ENCODE data around the gene POLR2E. TPM values are rescaled to one million over a fixed set of nuclear protein-coding genes. Genes with fewer than 3 reads are reported as not detected.
"Not testable (repeated sequence)": the region's sequence is repeated elsewhere in the genome, so short reads cannot be mapped to it uniquely, and the experiment has no call there.

Gene POLR2E
- total RNA-seq, 1 donor from 2014 or later = 143 TPM

DNA sequence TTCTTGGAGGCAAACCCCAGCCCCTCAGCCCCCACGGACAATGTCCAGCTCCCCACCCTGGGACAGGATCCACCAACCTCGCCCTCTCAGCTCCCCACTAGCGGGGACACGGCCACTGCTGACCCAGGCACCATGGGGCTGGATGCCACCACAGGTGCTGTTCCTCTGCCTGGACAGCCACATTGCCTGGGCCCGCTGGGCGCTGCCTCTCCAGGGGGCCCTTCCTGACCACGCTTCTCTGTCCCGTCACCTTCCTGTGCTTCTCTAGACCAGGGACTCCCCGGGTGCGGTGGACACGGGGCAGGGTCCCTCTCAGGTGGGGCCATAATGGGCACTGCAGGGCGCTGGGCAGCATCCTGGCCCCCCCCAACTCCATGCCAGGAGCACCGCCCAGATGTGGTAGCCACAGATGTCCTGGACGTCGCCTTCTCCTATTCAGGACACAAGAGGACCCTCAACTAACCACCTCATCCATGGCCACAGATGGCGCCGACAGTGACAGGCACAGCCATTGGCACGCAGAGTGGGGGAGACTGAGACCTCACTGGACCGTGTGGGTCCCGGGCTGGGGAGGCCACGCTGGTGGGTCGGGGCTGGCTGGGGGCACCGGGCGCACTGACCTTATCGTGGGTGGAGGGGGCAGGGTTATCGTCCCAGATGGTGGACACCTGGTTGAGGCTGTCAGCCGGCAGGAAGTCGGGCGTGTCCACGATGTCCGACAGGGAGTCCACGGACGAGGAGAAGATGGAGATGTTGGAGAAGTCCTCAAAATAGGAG lies 32.0 kb upstream of the POLR2E start:
- DNase-seq (ENCODE audit: low spot score) (no peak), ATAC-seq (no peak)

DNA sequence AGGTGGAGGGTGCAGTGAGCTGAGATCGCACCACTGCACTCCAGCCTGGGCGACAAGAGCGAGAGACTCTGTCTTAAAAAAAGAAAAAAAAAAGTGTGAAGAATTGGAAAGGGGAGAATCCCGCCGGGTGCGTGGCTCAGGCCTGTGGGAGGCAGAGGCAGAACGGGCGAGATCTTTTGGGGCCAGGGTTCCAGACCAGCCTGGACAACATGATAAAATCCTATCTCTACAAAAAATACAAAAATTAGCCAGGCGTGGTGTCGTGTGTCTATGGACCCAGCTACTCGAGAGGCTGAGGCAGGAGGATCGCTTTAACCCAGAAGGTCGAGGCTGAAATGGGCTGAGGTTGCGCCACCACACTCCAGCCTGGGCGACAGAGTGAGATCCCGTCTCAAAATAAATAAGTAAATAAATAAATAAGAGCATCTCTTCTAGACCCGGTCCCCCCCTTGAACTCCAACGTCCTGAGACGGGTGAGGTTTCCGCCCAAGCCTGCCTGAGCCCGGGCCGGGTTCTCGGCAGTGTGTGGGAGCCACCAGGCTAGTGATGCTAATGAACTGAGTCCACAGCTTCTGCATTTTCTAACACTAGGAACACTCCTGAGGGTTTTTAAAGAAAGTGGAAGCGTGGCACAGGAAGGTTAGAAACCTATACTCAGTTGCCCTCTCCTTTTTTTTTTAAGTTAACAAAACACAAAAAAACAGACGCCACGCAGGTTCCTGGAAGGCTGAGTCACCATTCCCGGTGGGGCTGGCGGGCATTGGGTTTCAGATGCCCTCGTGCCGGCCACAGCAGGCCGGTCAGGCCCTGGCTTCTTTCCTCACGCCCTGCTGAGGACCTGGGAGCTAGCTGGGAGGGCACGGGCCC lies 30.7 kb upstream of the POLR2E start:
- DNase-seq (ENCODE audit: low spot score) = no peak

DNA sequence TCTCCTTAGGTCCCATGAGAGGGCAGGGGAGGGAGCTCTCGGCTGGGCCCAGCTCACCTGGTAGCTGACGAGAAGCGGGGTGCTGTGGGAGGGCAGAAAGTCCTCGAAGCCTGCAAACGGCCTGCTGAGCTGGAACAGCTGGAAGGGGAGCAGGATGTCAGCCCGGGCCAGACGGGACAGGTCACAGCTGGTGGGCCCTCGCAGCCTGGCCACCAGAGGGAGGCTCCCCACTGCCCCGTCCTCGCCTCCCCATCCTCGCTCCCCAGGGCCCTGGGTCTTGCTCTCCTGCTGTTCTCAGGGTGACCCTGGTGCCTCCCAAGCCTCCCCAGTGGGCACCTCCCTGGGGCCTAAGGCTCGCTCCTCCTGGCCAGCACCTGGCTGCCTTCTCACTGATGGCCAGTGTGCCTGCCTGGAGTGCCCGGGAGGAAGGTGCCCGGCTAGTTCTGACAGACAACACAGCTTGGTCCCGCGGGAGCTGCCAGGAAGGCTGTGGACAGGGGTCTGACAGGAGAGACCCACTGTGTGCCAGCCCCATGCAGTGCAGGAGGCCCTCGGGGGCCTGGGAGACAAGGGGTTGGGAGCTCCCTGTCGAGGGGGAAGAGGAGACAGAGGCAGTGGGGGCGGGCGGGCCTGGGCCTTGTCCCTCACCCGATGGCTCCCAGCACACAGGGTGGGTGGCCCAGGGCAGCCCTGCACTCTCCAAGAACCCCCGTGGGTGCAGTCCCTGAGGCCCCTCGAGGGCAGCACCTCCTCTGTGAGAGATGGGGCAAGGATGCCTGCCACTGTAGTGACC lies 28.9 kb upstream of the POLR2E start:
- ATAC-seq (no peak), DNase-seq (ENCODE audit: low spot score) (no peak)

More for the DNA sequence above, 30.7 kb upstream of the POLR2E start:
- ATAC-seq = no peak

DNA sequence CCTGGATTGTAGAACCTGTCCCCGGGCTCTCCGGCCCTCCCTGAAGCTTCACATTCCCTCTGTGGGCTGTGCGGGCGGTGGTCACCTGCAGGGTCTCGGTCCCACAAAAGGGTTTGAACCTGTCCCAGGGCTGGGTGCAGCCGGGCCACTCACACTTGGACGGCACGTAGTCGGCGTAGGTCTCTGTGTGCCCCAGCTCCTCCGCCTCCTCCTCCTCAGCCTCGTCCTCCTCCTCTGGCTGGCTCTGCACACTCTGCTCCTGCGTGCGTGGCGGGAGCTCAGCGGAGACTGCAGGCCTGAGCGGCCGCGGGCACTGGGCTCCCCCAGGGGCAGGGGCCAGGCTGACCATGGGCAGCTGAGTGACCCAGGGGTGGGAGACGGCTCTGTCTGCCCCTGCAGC lies 28.2 kb upstream of the POLR2E start:
- DNase-seq (ENCODE audit: low spot score) (no peak), ATAC-seq (no peak)

DNA sequence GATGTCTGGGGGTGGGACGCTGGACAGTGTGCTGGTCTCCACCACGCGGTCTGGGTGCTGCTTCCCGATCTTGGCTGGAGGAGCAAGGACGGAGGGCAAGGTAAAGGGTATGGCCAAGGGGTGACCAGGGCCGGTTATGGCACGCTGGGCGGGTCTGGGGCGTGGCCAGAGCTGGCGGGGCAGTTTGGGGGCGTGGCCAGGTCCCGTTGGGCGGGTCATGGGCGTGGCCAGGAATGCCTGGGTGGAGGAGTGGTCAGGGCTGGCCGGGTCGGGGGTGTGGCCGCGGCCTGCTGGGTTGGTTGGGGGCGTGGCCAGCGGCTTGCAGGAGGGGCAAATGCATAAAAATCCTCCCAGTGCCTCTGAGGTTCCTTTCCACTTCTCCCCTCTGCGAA lies 27.8 kb upstream of the POLR2E start:
- ATAC-seq = peak; percentile 70

DNA sequence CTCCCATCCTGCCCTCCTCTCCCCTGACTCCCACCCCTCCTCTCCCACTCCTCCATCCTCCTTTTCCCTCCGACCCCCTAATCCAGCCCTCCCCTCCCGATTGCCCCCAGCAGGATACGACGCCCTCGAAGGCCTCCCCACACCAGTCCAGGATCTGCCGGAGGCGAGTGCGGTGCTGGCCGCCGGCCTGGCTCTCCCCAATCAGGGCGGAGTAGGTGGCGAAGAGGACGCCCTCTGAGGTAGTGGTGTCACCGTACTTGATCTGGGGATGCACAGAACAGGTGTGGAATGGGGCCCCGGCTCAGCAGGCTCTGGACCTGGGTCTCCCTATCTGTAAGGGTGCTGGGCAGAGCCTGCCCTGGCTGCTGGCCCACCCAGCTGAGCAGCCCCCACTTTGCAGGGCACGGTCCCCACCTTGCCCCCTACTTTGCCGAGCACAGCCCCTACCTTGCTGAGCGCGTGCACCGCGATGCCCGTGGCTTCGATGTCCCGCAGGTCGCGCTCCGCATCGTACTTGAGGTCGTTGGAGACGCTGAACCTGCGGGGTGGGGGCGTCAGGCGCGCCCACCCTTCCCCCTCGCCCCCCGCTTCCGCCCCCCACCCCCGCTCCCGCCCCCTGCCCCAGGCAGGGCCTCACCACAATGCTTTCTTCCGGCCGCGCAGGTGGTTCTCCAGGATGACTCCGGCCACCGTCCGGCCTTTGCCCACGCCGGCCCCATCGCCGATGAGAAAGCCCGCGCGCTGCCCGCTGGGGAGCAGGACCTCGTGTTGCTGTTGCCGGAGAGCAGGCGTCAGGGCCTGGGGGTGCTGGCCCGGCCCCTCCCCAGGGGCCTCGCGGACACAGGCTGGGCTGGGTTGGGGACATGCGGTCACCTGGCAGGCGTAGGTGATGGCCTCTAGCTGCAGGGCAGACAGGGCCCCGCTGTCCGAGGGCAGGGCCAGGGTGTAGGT lies 27.1 kb upstream of the POLR2E start:
- no peak for ATAC-seq
- DNase-seq (ENCODE audit: low spot score) = no peak

More for the DNA sequence above, 27.8 kb upstream of the POLR2E start:
- DNase-seq (ENCODE audit: low spot score) = no peak

DNA sequence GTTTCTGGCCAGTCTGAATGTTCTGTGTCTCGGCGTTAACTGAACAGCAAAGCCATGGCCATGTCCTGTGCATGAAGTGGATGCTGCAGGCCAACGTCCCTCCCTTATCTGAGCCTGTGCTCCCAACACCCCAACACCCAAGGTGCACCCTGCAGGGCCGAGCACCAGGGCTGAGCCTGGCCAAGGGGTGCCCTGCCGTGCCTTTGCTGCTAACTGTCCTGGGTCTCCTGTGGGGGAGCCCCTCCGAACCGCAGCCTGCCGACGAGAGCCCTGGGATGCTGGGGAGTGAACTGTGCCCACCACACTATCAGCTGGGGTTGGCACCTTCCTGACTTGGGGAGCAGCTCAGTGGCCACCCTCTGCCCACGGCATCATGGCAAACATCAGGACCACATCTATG lies 26.2 kb upstream of the POLR2E start:
- ATAC-seq = no peak
- DNase-seq (ENCODE audit: low spot score) = no peak

DNA sequence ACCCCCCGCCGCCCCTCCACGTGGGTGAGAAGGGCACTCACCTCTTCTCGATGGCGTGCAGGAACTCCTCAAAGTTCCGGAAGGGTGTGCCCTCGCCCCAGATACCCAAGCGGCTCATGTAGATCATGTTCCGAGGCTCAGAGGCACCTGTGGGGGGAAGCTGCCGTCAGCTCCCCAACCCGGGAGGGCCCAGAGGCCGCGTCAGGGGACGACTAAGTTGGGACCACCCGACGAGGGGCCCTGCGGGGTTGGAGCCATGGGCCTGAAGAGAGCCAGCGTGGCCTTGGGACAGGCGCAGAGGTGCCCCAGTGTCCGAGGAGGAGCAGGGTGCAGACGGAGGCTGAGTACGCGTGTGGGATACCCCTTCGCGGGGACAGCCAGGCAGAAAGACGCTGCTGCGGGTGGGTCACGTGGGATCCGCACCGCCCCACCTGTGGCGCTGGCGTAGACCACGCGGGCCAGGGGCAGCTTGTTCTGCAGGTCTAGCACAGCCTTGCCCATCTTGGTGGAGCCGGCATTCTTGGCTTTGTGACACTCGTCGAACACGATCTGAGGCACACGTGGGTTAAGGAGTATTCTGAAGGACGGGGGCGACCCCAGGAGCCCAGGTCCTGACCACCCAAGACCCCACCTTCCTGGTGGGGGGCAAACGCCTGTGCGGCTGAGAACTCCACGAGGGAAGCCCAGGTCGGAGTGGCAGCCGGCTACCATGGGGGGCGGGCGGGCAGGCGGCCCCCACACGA lies 24.5 kb upstream of the POLR2E start:
- DNase-seq (ENCODE audit: low spot score) (no peak), ATAC-seq (no peak)

DNA sequence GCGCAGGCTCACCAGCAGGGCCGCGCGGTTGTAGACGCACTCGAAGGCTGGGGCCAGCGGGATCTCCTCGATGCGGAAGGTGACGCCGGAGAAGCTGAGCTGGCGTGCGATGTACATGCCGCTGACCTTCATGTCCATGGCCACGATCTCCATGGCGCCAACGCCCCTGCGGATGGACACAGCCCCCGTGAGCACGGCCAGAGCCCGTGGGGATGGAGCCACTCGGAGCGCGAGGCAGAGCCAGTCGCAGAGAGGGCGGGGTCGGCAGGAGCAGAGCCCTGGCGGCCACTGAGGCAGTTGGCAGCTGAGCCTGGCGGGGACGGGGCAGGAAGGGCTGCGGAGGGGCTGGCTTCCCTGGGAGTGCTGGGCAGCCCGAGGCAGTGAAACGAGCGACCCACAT lies 23.8 kb upstream of the POLR2E start:
- DNase-seq (ENCODE audit: low spot score) (no peak), ATAC-seq (no peak)

DNA sequence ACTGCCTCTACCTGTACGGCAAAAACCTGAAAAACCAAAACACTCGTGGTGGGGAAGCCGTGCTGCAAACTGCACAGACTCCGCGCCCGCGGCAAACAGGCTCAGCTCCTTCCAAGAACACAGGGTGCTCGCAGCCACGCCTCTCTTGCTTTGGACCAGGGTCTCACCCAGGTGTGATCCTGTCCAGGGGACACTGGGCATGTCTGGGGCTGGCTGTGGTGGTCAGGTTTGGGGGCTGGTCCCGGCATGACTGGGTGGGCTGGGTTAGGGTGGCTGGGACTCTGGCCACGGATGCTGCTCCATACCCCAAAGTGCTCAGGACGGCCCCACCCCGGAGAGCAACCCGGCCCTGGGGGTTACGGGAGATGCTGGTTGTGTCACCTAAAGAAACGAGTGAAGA lies 22.5 kb upstream of the POLR2E start:
- DNase-seq (ENCODE audit: low spot score) = no peak
- ATAC-seq = no peak

DNA sequence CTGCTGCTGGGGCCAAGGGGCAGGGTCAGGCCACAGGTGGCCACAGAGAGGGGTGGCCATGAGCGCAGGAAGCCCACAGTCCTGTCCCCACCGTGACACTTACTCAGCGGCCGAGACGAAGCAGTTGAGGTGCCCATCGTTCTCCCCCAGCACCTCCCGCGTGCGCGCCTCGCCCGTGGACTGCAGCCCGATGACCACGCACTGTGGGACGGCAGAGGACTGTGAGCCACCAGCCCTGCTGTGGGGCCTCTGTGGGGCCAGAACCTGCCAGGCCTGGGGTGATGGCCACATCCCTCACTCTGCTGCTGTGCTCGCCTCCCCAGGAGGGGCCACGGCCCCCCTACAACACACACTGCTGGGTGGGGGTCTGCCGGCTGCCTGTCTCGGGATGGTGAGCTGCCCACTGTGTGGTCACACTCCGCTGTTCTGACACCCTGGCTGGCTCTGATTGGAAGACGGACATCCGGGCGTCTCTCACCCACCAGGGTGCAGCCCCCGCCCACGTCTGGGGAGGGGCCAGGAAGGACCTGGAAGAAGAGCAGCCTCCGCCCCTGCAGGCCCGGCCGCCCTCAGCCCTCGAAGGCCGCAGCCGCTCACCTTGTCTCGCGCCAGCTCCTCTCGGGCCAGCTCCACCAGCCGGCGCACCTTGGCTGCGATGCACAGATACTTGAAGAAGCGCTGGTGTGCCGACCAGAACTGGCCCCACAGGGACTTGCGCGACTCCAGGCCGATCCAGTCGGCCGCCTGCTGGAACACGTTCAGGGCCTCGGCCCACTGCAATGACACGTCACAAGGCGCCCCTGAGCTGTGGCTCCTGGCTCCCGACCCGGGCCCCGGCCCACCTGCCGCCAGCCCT lies 21.8 kb upstream of the POLR2E start:
- ATAC-seq (no peak), DNase-seq (ENCODE audit: low spot score) (no peak)

DNA sequence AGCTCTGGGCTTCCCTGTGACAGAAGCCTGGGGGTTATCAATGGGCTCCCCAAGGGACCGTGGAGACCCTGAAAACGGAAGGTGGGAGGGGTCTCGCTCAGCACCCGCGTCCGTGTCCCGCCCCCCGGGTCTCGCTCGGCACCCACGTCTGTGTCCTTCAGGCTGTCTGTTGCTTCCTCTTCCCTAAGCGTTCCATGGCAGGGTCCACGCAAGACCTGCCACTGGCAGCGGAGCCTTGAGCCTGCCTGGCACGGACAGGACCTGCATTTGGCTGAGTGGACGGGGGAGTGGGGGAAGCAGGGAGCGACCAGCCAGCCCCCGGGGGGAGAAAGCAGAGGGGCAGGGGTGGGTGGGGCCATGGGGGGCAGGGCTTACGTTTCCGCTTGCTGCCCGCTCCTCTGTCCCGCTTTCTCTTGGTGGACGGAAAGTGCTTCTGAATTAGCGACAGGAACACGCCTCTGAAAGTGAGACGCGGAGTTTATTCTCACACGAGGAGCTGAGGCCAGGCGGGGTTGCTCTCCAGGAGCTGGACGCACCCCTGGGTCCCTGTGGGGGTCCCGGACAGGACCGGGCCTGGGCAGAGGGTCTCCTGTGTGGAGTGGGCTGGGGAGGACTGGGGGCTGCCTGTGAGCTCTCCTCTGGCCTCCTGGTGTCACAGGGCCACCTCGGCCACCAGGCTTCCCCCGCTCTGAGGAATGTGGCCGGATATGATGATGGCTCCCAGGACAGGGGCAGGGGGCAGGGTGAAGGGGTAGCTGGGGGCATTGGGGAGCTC lies 20.7 kb upstream of the POLR2E start:
- no peak for DNase-seq (ENCODE audit: low spot score)

DNA sequence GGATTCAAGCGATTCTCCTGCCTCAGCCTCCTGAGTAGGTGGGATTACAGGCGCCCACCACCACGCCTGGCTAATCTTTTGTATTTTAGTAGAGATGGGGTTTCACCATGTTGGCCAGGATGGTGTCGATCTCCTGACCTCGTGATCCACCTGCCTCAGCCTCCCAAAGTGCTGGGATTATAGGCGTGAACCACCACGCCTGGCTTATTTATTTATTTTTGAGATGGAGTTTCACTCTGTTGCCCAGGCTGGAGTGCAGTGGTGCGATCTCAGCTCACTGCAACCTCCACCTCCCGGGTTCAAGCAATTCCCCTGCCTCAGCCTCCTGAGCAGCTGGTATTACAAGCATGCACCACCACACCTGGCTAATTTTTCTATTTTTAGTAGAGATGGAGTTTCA lies 19.6 kb upstream of the POLR2E start:
- not testable (repeated sequence) for ATAC-seq; DNase-seq (ENCODE audit: low spot score)

More for the DNA sequence above, 20.7 kb upstream of the POLR2E start:
- ATAC-seq = no peak

DNA sequence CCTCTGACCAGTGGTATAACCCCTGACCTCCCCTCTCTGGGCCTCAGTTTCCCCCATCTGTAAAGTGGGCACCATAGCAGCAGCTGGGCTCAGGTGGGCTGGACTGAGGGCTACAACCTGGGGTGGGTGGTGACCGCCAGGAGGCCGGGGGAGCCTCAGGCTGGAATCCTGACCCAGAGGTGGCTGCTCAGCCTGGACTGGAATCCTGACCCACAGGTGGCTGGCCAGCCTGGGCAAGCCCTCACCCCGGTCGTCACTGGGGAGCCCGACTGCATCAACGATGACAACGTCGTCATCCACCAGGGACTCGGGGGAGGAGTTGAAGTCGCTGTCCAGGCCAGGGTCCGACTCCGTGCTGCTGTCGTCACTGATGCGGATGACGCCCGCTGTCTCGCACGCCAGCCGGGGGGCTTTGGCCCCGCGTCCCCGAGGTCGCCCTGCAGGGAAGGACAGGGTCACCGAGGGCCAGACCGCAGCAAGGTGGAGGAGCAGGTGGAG lies 18.9 kb upstream of the POLR2E start:
- no peak for DNase-seq (ENCODE audit: low spot score)
- peak; percentile 45 for ATAC-seq

DNA sequence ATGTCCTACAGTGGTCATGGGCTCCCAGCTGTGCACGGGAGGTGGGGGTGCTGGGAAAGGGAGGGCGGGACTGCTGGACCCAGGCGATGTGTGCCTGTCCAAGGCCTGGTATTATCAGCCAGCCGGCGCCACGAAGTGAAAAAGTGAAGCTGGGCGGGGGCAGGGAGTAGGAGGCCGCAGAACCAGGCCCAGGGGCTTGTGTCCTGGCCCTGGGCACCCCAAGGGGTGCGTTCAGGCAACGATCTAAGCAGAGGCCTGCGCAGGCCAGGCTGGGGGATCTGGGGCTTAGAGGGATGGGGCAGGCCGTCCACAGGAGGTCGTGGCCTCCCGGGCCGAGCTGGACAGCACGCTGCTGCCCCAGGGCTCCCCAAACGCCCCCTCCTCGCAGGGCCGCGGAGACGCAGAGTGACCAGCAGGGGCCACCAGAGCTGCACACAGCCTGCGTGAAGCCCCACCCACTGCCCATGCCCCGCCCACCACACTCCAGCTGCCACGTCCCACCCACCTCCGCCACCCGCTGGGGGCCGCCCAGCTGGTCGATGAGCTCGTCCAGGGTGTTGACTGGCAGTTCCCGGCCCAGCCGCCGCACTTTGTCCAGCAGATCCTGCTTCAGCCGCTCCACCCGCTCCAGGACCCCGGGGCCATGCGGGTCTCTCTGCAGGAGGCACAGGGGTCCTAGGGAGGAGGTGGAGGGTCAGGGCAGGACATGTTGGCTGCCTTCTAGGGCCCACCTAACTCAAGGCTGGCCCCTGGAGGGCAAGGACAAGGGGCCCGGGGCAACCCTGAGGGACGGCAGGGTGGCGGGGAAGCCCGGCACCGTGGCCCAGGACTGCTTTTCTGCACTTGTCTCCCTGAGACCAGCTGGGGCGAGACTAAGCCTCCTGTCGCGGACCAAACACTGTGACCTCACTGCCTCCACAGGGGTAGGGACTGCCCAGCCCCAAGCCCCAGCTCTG lies 18.1 kb upstream of the POLR2E start:
- DNase-seq (ENCODE audit: low spot score) (peak; percentile 97), ATAC-seq (peak; percentile 92)

DNA sequence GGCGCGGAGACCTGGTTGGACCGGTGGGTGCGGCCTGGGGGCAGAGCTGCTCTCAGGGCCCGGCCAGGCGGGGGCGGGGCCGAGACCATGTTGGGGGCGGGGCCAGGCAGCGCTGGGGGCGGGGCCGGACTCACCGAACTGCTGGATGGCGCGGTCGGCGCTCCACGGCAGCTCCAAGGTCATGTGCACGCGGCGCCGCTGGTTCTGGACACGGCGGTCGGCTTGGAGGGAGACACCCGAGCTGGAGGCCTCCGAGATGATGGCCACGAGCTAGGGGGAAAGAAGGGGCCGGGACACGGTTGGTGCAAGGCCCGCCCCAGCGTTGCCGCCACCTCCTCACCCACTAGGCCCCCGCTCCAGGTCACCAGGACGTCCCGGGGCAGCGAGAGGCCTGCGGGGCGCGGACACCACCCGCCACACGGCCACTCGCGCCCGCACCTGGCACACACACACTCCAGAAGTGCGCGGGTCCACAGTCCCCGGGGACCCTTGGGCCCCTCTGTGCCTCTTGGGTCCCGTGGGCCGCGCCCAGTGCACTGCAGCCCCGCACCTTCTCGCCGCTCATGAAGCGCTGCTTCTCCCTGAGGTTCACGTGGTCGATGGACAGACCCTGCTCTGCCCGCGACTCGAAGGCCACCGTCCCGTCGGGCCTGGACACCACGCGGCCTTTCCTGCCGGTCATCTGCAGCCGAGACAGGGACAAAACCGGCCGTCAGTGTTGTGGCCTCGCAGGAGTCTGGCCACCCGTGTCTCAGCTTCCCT lies 17.3 kb upstream of the POLR2E start:
- DNase-seq (ENCODE audit: low spot score) = no peak
- no peak for ATAC-seq

Data from left lobe of liver (tissue), 2 donors.